ENCODE measurements around the gene FUT6.

Gene FUT6

GRCh38 chr19:5792224-5792623 lies 47.3 kb downstream of the FUT6 start:
- ChIA-PET CTCF (interaction anchor here (1.9 kb wide), 1 partner anchor 12 kb away, joined by 11 read pairs; no protein-coding TSS in a partner anchor), POLR2A (interaction anchor here (1.4 to 2.5 kb wide), 4 partner anchors 12 to 112 kb away, joined by 9 to 14 read pairs (median 12); partner anchors contain the start of genes NDUFA11 and VMAC)
- DNase-seq (ENCODE audit: extremely low spot score), result no peak
- TF ChIP-seq BHLHE40 (IDR thresholded peaks at IDR 0.05; ENCODE audit: borderline replicate concordance), result no peak
- 0 out of 2 replicates have a peak, but pooled peaks have one; percentile 6 for TF ChIP-seq ZNF384 (IDR thresholded peaks at IDR 0.05)

DNA sequence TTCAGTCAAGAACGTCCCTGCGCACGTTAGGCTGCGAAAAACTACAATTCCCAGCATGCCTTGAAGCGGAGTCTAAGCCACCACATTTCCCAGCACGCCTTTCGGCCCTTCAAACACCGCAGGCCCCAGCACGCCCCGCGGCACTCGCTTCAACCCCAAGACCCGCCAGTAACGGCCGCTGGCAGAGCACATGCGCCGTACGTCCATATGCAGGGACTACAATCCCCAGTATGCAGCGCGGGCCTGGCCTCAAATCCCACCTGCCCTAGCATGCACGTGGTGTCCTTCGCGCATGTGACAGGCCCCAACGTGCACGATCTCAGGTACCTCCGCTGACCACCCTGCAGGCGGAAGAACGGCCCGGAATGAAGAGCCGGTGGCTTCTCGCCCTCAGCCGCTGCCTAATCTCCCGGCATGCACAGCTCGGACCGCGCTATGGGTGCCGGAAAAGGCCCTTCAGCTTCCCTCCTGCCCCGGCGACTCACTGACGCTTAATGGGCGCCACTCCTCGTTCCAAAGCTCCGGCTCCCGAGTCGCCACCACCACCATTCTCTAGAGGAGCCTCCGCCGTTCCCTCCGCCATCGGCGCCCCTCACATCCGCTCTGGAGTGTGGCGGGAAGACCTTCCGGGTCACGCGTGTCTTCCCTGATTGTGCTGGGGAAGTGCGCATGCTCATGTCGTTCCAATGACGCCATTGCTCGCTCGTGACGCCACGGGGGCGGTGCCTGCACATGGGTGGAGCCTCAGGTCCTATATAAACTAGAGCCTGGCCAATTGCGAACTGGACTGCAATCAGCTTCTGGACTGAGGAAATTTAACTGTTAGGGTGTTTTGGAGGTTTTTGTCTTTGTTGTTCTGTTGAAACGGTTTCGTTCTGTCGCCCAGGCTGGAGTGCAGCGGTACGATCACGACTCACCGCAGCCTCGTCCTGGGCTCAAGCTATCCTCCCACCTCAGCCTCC lies 48.7 kb downstream of the FUT6 start, which contains the start of gene DUS3L:
Gene DUS3L (minus strand): TSS at position 605 of the 962 bp plus-strand sequence. CDS start 22 bp downstream, at position 583.
- DNase-seq (ENCODE audit: extremely low spot score), result peak; percentile 96
- ChIA-PET CTCF (interaction anchor here (0.9 to 1.9 kb wide), 3 partner anchors 13 to 104 kb away, joined by 3 to 11 read pairs (median 4); no protein-coding TSS in a partner anchor), POLR2A (interaction anchor here (0.5 to 2.5 kb wide), 15 partner anchors 8 to 231 kb away, joined by 3 to 14 read pairs (median 4); partner anchors contain the start of genes CATSPERD, LONP1, NDUFA11 and VMAC)
- TF ChIP-seq ELF4 (IDR thresholded peaks at IDR 0.05) (peak; percentile 67), SP1 (IDR thresholded peaks at IDR 0.05) (no peak), FOXA1 (IDR thresholded peaks at IDR 0.05) (no peak), ARNT (IDR thresholded peaks at IDR 0.05) (peak; percentile 2; the same call in 1 of the 2 replicates), TARDBP (IDR thresholded peaks at IDR 0.05) (peak; percentile 87), ZNF384 (IDR thresholded peaks at IDR 0.05) (no peak), L3MBTL2 (conservative IDR thresholded peaks at IDR 0.05) (peak; percentile 99), NFRKB (IDR thresholded peaks at IDR 0.05) (no peak), SUZ12 (IDR thresholded peaks at IDR 0.05) (peak; percentile 81)
- TF ChIP-seq, protein P1, sequence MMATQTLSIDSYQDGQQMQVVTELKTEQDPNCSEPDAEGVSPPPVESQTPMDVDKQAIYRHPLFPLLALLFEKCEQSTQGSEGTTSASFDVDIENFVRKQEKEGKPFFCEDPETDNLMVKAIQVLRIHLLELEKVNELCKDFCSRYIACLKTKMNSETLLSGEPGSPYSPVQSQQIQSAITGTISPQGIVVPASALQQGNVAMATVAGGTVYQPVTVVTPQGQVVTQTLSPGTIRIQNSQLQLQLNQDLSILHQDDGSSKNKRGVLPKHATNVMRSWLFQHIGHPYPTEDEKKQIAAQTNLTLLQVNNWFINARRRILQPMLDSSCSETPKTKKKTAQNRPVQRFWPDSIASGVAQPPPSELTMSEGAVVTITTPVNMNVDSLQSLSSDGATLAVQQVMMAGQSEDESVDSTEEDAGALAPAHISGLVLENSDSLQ (IDR thresholded peaks at IDR 0.05), result no peak

- TF ChIP-seq BHLHE40 (IDR thresholded peaks at IDR 0.05; ENCODE audit: borderline replicate concordance) (no peak), FOXK2 (IDR thresholded peaks at IDR 0.05) (no peak), FOXA1 (IDR thresholded peaks at IDR 0.05) (no peak), ELF4 (IDR thresholded peaks at IDR 0.05) (no peak; the same call in 1 of the 2 replicates), FOXM1 (IDR thresholded peaks at IDR 0.05; ENCODE audit: borderline replicate concordance) (no peak), NFRKB (IDR thresholded peaks at IDR 0.05) (no peak), SP1 (IDR thresholded peaks at IDR 0.05) (no peak), L3MBTL2 (conservative IDR thresholded peaks at IDR 0.05) (no peak), TARDBP (IDR thresholded peaks at IDR 0.05) (no peak), SUZ12 (IDR thresholded peaks at IDR 0.05) (no peak)
- CTCF ChIA-PET, result interaction anchor here (0.9 to 1.2 kb wide), 2 partner anchors 15 to 103 kb away, joined by 3 to 4 read pairs; no protein-coding TSS in a partner anchor
- POLR2A ChIA-PET, result interaction anchor here (0.9 to 2.5 kb wide), 4 partner anchors 14 to 154 kb away, joined by 3 to 14 read pairs (median 8); partner anchors contain the start of genes CATSPERD and LONP1
- no peak for DNase-seq (ENCODE audit: extremely low spot score)
Observed at GRCh38 chr19:5789886-5790558, 49.5 kb downstream of the FUT6 start.

DNA sequence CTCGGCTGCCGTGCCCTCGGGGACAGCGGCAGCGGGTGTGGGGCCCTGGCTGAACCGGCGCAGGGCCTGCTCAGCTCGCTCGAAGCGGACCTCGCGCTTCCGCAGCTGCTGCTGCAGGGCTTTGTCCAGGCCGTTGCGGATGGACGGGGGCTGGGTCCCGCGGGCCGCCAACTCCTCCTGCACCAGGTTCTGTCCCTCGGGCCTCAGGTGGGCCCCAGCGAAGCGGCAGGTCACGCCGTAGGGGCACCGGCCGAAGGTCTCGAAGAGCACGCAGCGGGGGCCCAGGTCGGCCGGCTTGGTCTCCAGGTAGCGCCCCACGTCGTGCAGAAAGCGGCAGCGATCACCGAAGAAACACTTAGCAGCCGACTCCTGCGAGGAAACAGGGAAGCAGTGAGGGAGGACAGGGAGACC lies 50.1 kb downstream of the FUT6 start:
- DNase-seq (ENCODE audit: extremely low spot score), result no peak
- TF ChIP-seq ARNT (IDR thresholded peaks at IDR 0.05) (no peak), FOXA1 (IDR thresholded peaks at IDR 0.05) (no peak), ZNF384 (IDR thresholded peaks at IDR 0.05) (no peak), TARDBP (IDR thresholded peaks at IDR 0.05) (no peak), BHLHE40 (IDR thresholded peaks at IDR 0.05; ENCODE audit: borderline replicate concordance) (no peak), FOXK2 (IDR thresholded peaks at IDR 0.05) (no peak), ELF4 (IDR thresholded peaks at IDR 0.05) (no peak), SUZ12 (IDR thresholded peaks at IDR 0.05) (no peak), LEF1 (IDR thresholded peaks at IDR 0.05; ENCODE audit: borderline replicate concordance) (no peak), FOXM1 (IDR thresholded peaks at IDR 0.05; ENCODE audit: borderline replicate concordance) (no peak), L3MBTL2 (conservative IDR thresholded peaks at IDR 0.05) (no peak), NFRKB (IDR thresholded peaks at IDR 0.05) (no peak), SP1 (IDR thresholded peaks at IDR 0.05) (no peak), CTBP1 (IDR thresholded peaks at IDR 0.05; ENCODE audit: borderline replicate concordance) (no peak), HDGF (IDR thresholded peaks at IDR 0.05; ENCODE audit: borderline replicate concordance) (no peak)
- TF ChIP-seq, protein P1 (IDR thresholded peaks at IDR 0.05), result no peak
- CTCF ChIA-PET, result no interaction called here
- POLR2A ChIA-PET, result no interaction called here

DNA sequence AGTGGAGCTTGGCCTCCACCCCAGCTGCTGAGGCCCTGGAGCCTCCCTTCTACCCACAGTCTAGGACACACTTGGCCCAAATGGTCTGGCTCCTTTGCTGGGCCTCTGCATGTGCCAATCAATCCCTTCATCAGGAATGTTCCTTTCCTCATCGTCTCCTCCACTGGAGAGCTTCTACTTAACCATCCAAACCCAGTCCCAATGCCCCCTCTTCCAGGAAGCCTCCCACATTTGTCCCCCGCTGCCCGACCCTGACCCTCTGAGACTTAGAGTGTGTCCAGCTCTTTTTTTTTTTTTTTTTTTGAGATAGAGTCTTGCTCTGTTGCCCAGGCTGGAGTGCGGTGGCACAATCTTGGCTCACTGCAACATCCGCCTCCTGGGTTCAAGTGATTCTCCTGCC lies 51.1 kb downstream of the FUT6 start:
- no peak for DNase-seq (ENCODE audit: extremely low spot score)
- CTCF ChIA-PET, result no interaction called here
- TF ChIP-seq CTBP1 (IDR thresholded peaks at IDR 0.05; ENCODE audit: borderline replicate concordance) (no peak), LEF1 (IDR thresholded peaks at IDR 0.05; ENCODE audit: borderline replicate concordance) (no peak)
- POLR2A ChIA-PET, result interaction anchor here (0.9 kb wide), 1 partner anchor 116 kb away, joined by 3 read pairs; the partner anchor contains the start of gene NDUFA11
